H9 (cell line): ENCODE data around the gene RNF39. TPM values are rescaled to one million over a fixed set of nuclear protein-coding genes. Genes with fewer than 3 reads are reported as not detected.

Source experiments
- DNase-seq: peaks from one replicate; pipeline ENCODE4 v3.0.0-alpha.2; 2017
- H2AFZ ChIP-seq: one replicate; pipeline ENCODE4 v1.6.1; 2013; ENCODE audit warnings: mild to moderate bottlenecking, low read length, control low read depth, moderate library complexity
- H2AK5ac ChIP-seq: 2 replicates; pipeline ENCODE4 v1.6.1; 2013; ENCODE audit warnings: low read length, control low read depth, mixed read lengths; ENCODE audit not compliant: insufficient read length
- H2BK120ac ChIP-seq: one replicate; pipeline ENCODE4 v1.6.1; 2013; ENCODE audit warnings: low read depth, mild to moderate bottlenecking, low read length, control low read depth, inconsistent platforms; ENCODE audit not compliant: poor library complexity, severe bottlenecking
- H2BK12ac ChIP-seq: 2 replicates; pipeline ENCODE4 v1.6.1; 2013; ENCODE audit warnings: low read length, control low read depth, mixed read lengths, low read depth; ENCODE audit not compliant: insufficient read length
- H2BK15ac ChIP-seq: 2 replicates; pipeline ENCODE4 v1.6.1; 2013; ENCODE audit warnings: low read depth, low read length, control low read depth
- H2BK20ac ChIP-seq: one replicate; pipeline ENCODE4 v1.6.1; 2013; ENCODE audit warnings: low read depth, mild to moderate bottlenecking, low read length, control low read depth, inconsistent platforms; ENCODE audit not compliant: poor library complexity, severe bottlenecking
- H2BK5ac ChIP-seq: 2 replicates; pipeline ENCODE4 v1.6.1; 2013; ENCODE audit warnings: low read length, control low read depth, mixed read lengths; ENCODE audit not compliant: insufficient read length
- H3K14ac ChIP-seq: 2 replicates; pipeline ENCODE4 v1.6.1; 2013; ENCODE audit warnings: low read length, control low read depth; ENCODE audit not compliant: insufficient read depth
- H3K18ac ChIP-seq: 2 replicates; pipeline ENCODE4 v1.6.1; 2013; ENCODE audit warnings: low read depth, mild to moderate bottlenecking, mixed read lengths, low read length, control low read depth; ENCODE audit not compliant: insufficient read length
- H3K23ac ChIP-seq: 2 replicates; pipeline ENCODE4 v1.6.1; 2013; ENCODE audit warnings: low read length, control low read depth, mixed read lengths, low read depth; ENCODE audit not compliant: insufficient read length
- H3K23me2 ChIP-seq: 2 replicates; pipeline ENCODE4 v1.6.1; 2013; ENCODE audit warnings: low read depth, mild to moderate bottlenecking, mixed read lengths, low read length, control low read depth; ENCODE audit not compliant: insufficient read length, poor library complexity, severe bottlenecking
- H3K27ac ChIP-seq: 2 replicates; pipeline ENCODE4 v1.5.1; 2013; ENCODE audit warnings: low read length, control low read depth, mixed read lengths, low read depth; ENCODE audit not compliant: insufficient read length
- H3K27me3 ChIP-seq: 2 replicates; pipeline ENCODE4 v1.6.1; 2013; ENCODE audit warnings: low read length, control low read depth, inconsistent platforms; ENCODE audit not compliant: insufficient read depth
- H3K4ac ChIP-seq: 2 replicates; pipeline ENCODE4 v1.6.1; 2013; ENCODE audit warnings: low read depth, mild to moderate bottlenecking, control low read depth, inconsistent platforms, low read length, moderate library complexity
- H3K4me1 ChIP-seq: 2 replicates; pipeline ENCODE4 v1.6.1; 2013; ENCODE audit warnings: low read length, control low read depth, inconsistent platforms; ENCODE audit not compliant: insufficient read depth
- H3K4me2 ChIP-seq: 2 replicates; pipeline ENCODE4 v1.6.1; 2013; ENCODE audit warnings: low read length, control low read depth, mixed read lengths; ENCODE audit not compliant: insufficient read length, insufficient read depth
- H3K56ac ChIP-seq: 2 replicates; pipeline ENCODE4 v1.6.1; 2013; ENCODE audit warnings: low read depth, mild to moderate bottlenecking, mixed read lengths, low read length, control low read depth; ENCODE audit not compliant: insufficient read length
- H3K79me1 ChIP-seq: 2 replicates; pipeline ENCODE4 v1.6.1; 2013; ENCODE audit warnings: low read depth, mild to moderate bottlenecking, moderate library complexity, low read length, control low read depth, inconsistent platforms; ENCODE audit not compliant: insufficient read depth, poor library complexity, severe bottlenecking
- H3K79me2 ChIP-seq: 2 replicates; pipeline ENCODE4 v1.6.1; 2013; ENCODE audit warnings: low read length, control low read depth, inconsistent platforms; ENCODE audit not compliant: insufficient read depth
- H3K9ac ChIP-seq: 2 replicates; pipeline ENCODE4 v1.6.1; 2013; ENCODE audit warnings: low read length, control low read depth, mixed read lengths; ENCODE audit not compliant: insufficient read length; ENCODE audit errors: extremely low read depth
- H3K9me3 ChIP-seq: one replicate; pipeline ENCODE4 v1.6.1; 2013; ENCODE audit warnings: low read depth, low read length, inconsistent platforms; ENCODE audit not compliant: control insufficient read depth
- H3T11ph ChIP-seq: one replicate; pipeline ENCODE4 v1.6.1; 2013; ENCODE audit warnings: mild to moderate bottlenecking, low read length, control low read depth, inconsistent platforms
- H4K20me1 ChIP-seq: one replicate; pipeline ENCODE4 v1.6.1; 2013; ENCODE audit not compliant: control insufficient read depth, insufficient read length, insufficient read depth
- H4K5ac ChIP-seq: 2 replicates; pipeline ENCODE4 v1.6.1; 2013; ENCODE audit warnings: low read depth, mild to moderate bottlenecking, mixed read lengths, low read length, control low read depth; ENCODE audit not compliant: insufficient read length
- H4K8ac ChIP-seq: replicated peaks from 2 replicates; pipeline ENCODE4 v1.6.1; 2013; ENCODE audit warnings: low read length, control low read depth, mixed read lengths, low read depth; ENCODE audit not compliant: insufficient read length
- H4K91ac ChIP-seq: 2 replicates; pipeline ENCODE4 v1.6.1; 2013; ENCODE audit warnings: low read depth, mild to moderate bottlenecking, moderate library complexity, mixed read lengths, low read length, control low read depth; ENCODE audit not compliant: insufficient read length
- H3K27ac Mint-ChIP-seq, 3 experiments: 2 replicates in 2 of 3; 3 replicates in 1 of 3; pipeline ENCODE4 v1.8.0; 2020 to 2021; ENCODE audit warnings: mixed read lengths in 3 of 3, mild to moderate bottlenecking in 1 of 3, moderate library complexity in 1 of 3
- H3K27me3 Mint-ChIP-seq: 2 replicates; pipeline ENCODE4 v1.8.0; 2021; ENCODE audit warnings: low read depth, mild to moderate bottlenecking, moderate library complexity, mixed read lengths
- H3K36me3 Mint-ChIP-seq, 3 experiments: 2 replicates in 2 of 3; 3 replicates in 1 of 3; pipeline ENCODE4 v1.8.0; 2020 to 2021; ENCODE audit warnings: low read depth in 3 of 3, mixed read lengths in 3 of 3; ENCODE audit not compliant: insufficient read depth in 1 of 3
- H3K4me1 Mint-ChIP-seq, 2 experiments: 2 replicates each; pipeline ENCODE4 v1.8.0; 2020; ENCODE audit warnings: mixed read lengths in 2 of 2
- H3K4me3 Mint-ChIP-seq, 2 experiments: 2 replicates in 1 of 2; 3 replicates in 1 of 2; pipeline ENCODE4 v1.8.0; 2020 to 2021; ENCODE audit warnings: mild to moderate bottlenecking in 2 of 2, mixed read lengths in 2 of 2, moderate library complexity in 1 of 2
- H3K9me3 Mint-ChIP-seq, 2 experiments: 2 replicates in 1 of 2; 3 replicates in 1 of 2; pipeline ENCODE4 v1.8.0; 2020; ENCODE audit warnings: mild to moderate bottlenecking in 2 of 2, mixed read lengths in 2 of 2, moderate library complexity in 1 of 2
- WGBS: extraction: QIAGEN DNeasy Blood & Tissue Kit; methylation state at CpG from one replicate; pipeline ENCODE4 v1.1.7; 2013; ENCODE audit warnings: missing lambda C conversion rate, low lambda C conversion rate, mixed read lengths; ENCODE audit not compliant: insufficient read length; ENCODE audit errors: extremely low coverage; 5-methylcytosine and 5-hydroxymethylcytosine counted together
- total RNA-seq: library from RNA; stranded (reverse); gene quantifications from 2 replicates; pipeline ENCODE4 v1.2.1, GENCODE V29; 2021
- TF ChIP-seq, protein P1 (sequence below): fragments of 200-600 bp; sonication (generic); conservative IDR thresholded peaks from 3 replicates; pipeline ENCODE4 v1.8.0; 2021; ENCODE audit warnings: antibody characterized with exemption, mild to moderate bottlenecking

The RNF39 gene
- total RNA-seq, 1 experiment from 2014 or later, result 0.26 TPM

DNA sequence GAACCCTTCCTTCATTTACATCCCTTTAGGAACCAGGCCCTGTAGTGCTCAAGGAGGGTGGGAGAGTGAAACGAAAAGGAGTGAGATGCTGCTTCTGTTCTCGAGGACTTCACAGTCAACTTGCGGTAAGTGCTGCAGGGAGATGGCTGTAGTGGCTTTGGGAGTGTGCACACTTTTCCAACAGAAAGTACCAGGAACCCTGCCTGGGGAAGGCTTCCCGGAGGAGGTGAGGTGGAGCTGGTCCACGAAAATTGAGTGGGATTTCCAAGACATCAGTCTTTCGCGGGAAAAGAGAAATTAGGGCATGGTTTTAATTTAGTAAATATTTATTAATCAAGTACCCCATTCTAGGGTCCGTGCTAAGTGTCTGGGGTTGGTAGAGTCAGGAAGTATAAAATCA is 24.6 kb upstream of the RNF39 start:
- H2AK5ac ChIP-seq, result no peak overlapping the region
- DNase-seq, result no peak
- no peaks in the 10 kb centered on the region for H4K20me1 ChIP-seq
- no peaks in the 10 kb centered on the region for H3K79me1 ChIP-seq
- H4K8ac ChIP-seq, result no peak overlapping the region
- no peak overlapping the region for H3K23ac ChIP-seq
- Mint-ChIP-seq H3K4me3 (peak overlapping the region; percentile 40 to 75), H3K27me3 (peaks cover 97% of the 10 kb centered on the region), H3K4me1 (peaks cover 37 to 39% of the 10 kb centered on the region in 2 experiments), H3K27ac (no peak overlapping the region), H3K36me3 (peaks cover 0 to 2% (median 0%) of the 10 kb centered on the region in 3 experiments; a peak in 1 of 7 replicates), H3K9me3 (peaks cover 0 to 5% of the 10 kb centered on the region in 2 experiments; a peak in 3 of 5 replicates)
- H3K4me1 ChIP-seq, result peaks cover 5% of the 10 kb centered on the region; the same call in 1 of the 2 replicates
- no peak overlapping the region for H3T11ph ChIP-seq
- no peak overlapping the region for H2AFZ ChIP-seq
- peaks cover 22% of the 10 kb centered on the region for H3K23me2 ChIP-seq
- no peak overlapping the region for H3K9ac ChIP-seq
- no peak overlapping the region for H2BK5ac ChIP-seq
- no CpG with 5 or more reads among the region's 8 CpGs for WGBS
- H4K5ac ChIP-seq, result no peak overlapping the region
- H3K9me3 ChIP-seq, result no peaks in the 10 kb centered on the region
- no peaks in the 10 kb centered on the region for H3K79me2 ChIP-seq
- no peak overlapping the region for H3K27ac ChIP-seq
- no peak overlapping the region for H3K18ac ChIP-seq
- peaks cover 36% of the 10 kb centered on the region; the same call in 1 of the 2 replicates for H3K27me3 ChIP-seq
- H2BK20ac ChIP-seq, result no peak overlapping the region
- TF ChIP-seq, protein P1, sequence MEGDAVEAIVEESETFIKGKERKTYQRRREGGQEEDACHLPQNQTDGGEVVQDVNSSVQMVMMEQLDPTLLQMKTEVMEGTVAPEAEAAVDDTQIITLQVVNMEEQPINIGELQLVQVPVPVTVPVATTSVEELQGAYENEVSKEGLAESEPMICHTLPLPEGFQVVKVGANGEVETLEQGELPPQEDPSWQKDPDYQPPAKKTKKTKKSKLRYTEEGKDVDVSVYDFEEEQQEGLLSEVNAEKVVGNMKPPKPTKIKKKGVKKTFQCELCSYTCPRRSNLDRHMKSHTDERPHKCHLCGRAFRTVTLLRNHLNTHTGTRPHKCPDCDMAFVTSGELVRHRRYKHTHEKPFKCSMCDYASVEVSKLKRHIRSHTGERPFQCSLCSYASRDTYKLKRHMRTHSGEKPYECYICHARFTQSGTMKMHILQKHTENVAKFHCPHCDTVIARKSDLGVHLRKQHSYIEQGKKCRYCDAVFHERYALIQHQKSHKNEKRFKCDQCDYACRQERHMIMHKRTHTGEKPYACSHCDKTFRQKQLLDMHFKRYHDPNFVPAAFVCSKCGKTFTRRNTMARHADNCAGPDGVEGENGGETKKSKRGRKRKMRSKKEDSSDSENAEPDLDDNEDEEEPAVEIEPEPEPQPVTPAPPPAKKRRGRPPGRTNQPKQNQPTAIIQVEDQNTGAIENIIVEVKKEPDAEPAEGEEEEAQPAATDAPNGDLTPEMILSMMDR, result no peak
- no peak overlapping the region for H2BK120ac ChIP-seq
- H2BK12ac ChIP-seq, result no peak overlapping the region
- H3K4ac ChIP-seq, result no peak overlapping the region
- H4K91ac ChIP-seq, result no peak overlapping the region
- no peak overlapping the region for H3K56ac ChIP-seq
- no peak overlapping the region for H2BK15ac ChIP-seq
- H3K14ac ChIP-seq, result no peak overlapping the region
- H3K4me2 ChIP-seq, result peak overlapping the region; percentile 95
